Superior temporal gyrus (tissue), 1 donor: ENCODE data around the gene LOXL1.

Experiments used
- DNase-seq: peaks from one replicate; pipeline ENCODE4 v3.0.0-alpha.2; 2016; ENCODE audit errors: extremely low spot score

LOXL1 gene

GRCh38 chr15:73922186-73923151 lies 3.8 kb upstream of the LOXL1 start:
- DNase-seq = no peak

GRCh38 chr15:73923156-73923487 lies 3.1 kb upstream of the LOXL1 start:
- no peak for DNase-seq

GRCh38 chr15:73923488-73924164 lies 2.6 kb upstream of the LOXL1 start:
- no peak for DNase-seq

GRCh38 chr15:73924171-73924921 lies 1.9 kb upstream of the LOXL1 start:
- no peak for DNase-seq

GRCh38 chr15:73925848-73926218 lies 429 bp upstream of the LOXL1 start:
- DNase-seq = no peak

- no peak for DNase-seq
These were observed 777 bp downstream of the LOXL1 start for GRCh38 chr15:73927003-73927475.

GRCh38 chr15:73927476-73928240 lies 1.4 kb downstream of the LOXL1 start:
- DNase-seq = no peak

- DNase-seq = no peak
These were observed 1.9 kb downstream of the LOXL1 start for GRCh38 chr15:73928241-73928579.

GRCh38 chr15:73928971-73929627 lies 2.8 kb downstream of the LOXL1 start:
- no peak for DNase-seq

- no peak for DNase-seq
These were observed 4.1 kb downstream of the LOXL1 start for GRCh38 chr15:73930371-73930770.

GRCh38 chr15:73930790-73931281 lies 4.6 kb downstream of the LOXL1 start:
- no peak for DNase-seq

- no peak for DNase-seq
These were observed 5.2 kb downstream of the LOXL1 start for GRCh38 chr15:73931441-73931840.

GRCh38 chr15:73932381-73933191 lies 6.3 kb downstream of the LOXL1 start:
- no peak for DNase-seq

- DNase-seq = no peak
These were observed 8.0 kb downstream of the LOXL1 start for GRCh38 chr15:73934281-73934680.

GRCh38 chr15:73935547-73935946 lies 9.3 kb downstream of the LOXL1 start:
- no peak for DNase-seq

- DNase-seq = peak; percentile 4
These were observed 9.9 kb downstream of the LOXL1 start for GRCh38 chr15:73936181-73936580.

- no peak for DNase-seq
These were observed 10.5 kb downstream of the LOXL1 start for GRCh38 chr15:73936588-73937290.

- no peak for DNase-seq
These were observed 11.0 kb downstream of the LOXL1 start for GRCh38 chr15:73937296-73937695.

- DNase-seq = no peak
These were observed 11.5 kb downstream of the LOXL1 start for GRCh38 chr15:73937726-73938125.
